ENCODE results near the gene EPHB1. TPM values are rescaled to one million over a fixed set of nuclear protein-coding genes. Genes with fewer than 3 reads are reported as not detected.

Gene EPHB1
- total RNA-seq, 1 experiment from 2014 or later, result 0.86 TPM

DNA sequence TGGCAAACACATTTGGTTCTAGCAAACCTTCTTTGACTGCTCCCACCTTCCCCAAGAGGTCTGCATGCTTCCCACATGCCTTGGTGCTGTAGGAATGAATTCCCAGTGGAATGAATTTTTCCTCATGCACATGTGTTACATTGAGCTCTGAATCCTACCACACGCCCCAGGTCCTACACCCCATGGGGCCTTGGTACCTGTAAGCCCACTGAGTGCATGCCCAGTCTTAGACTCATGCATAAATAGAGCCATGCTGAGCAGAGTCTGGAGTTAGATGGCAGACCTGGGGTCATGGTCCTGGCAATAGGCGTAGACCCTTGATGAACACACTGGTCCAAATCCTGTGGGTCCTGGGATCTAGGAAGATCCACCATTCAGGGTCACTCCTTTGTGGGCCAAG is 81.8 kb downstream of the EPHB1 start:
- intact Hi-C loops (cut with micrococcal nuclease), result no loop called here
- H3K4me1 ChIP-seq (ENCODE audit: control insufficient read depth in 1 of 2, insufficient read depth in 2 of 2, low read length in 2 of 2), result no peaks in the 10 kb centered on the region
- no peaks in the 10 kb centered on the region for H3K9me3 ChIP-seq (ENCODE audit: control insufficient read depth in 1 of 2, insufficient read depth in 1 of 2, low read depth in 1 of 2, low read length in 2 of 2)
- H3K4me2 ChIP-seq (ENCODE audit: low read length), result no peak overlapping the region
- CTCF ChIA-PET, result no interaction called here
- no peaks in the 10 kb centered on the region for H3K36me3 ChIP-seq (ENCODE audit: control insufficient read depth in 1 of 2, insufficient read depth in 2 of 2, low read length in 2 of 2)
- no peaks in the 10 kb centered on the region for H3K79me2 ChIP-seq (ENCODE audit: insufficient read depth, low read length)
- BruUV-seq (replicated peaks), result no TSS peak
- DNase-seq (ENCODE audit: low read depth, low spot score) (no peak), ATAC-seq (no peak)
- H2AFZ ChIP-seq (ENCODE audit: low read depth, low read length, poor library complexity, severe bottlenecking), result no peak overlapping the region
- no peaks in the 10 kb centered on the region for H4K20me1 ChIP-seq (ENCODE audit: insufficient read depth)
- no peak overlapping the region for H3K9ac ChIP-seq (ENCODE audit: low read length)
- H3K4me3 ChIP-seq (replicated peaks in 1 of 2; ENCODE audit: low read depth in 1 of 2, low read length in 2 of 2), result no peak overlapping the region
- POLR2A ChIA-PET, result no interaction called here
- no peaks in the 10 kb centered on the region for H3K9me2 ChIP-seq (ENCODE audit: insufficient read depth)
- H3K27me3 ChIP-seq (ENCODE audit: insufficient read depth, low read length), result peaks cover 56% of the 10 kb centered on the region
- H3K27ac ChIP-seq (ENCODE audit: low read depth, low read length), result no peak overlapping the region
- RAD21 ChIA-PET (ENCODE audit: low non-redundant PET in 1 of 2, low total read pairs in 2 of 2, uncharacterized antibody in 2 of 2, unreplicated experiment in 2 of 2), result no interaction called here
- TF ChIP-seq CBX3 (IDR thresholded peaks at IDR 0.05; ENCODE audit: low read depth) (no peak), RAD21 (IDR thresholded peaks at IDR 0.05; ENCODE audit: low read depth) (no peak), ZNF274 (IDR thresholded peaks at IDR 0.05; ENCODE audit: low read depth, low read length) (no peak), ZFX (IDR thresholded peaks at IDR 0.05) (no peak), TCF7L2 (IDR thresholded peaks at IDR 0.05; ENCODE audit: borderline replicate concordance, extremely low read depth, insufficient read depth, insufficient read length) (no peak), EZH2phosphoT487 (IDR thresholded peaks at IDR 0.05; ENCODE audit: borderline replicate concordance) (no peak), SRF (IDR thresholded peaks at IDR 0.05; ENCODE audit: low read depth) (no peak), FOSL1 (IDR thresholded peaks at IDR 0.05; ENCODE audit: low read depth) (no peak), POLR2A (IDR thresholded peaks at IDR 0.05; ENCODE audit: borderline replicate concordance, extremely low read depth, insufficient read depth, insufficient read length) (no peak)
- TF ChIP-seq, protein P1, sequence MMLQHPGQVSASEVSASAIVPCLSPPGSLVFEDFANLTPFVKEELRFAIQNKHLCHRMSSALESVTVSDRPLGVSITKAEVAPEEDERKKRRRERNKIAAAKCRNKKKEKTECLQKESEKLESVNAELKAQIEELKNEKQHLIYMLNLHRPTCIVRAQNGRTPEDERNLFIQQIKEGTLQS (IDR thresholded peaks at IDR 0.05), result no peak
- TF ChIP-seq, protein P2, sequence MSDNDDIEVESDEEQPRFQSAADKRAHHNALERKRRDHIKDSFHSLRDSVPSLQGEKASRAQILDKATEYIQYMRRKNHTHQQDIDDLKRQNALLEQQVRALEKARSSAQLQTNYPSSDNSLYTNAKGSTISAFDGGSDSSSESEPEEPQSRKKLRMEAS (IDR thresholded peaks at IDR 0.05), result no peak
- TF ChIP-seq, protein P3, sequence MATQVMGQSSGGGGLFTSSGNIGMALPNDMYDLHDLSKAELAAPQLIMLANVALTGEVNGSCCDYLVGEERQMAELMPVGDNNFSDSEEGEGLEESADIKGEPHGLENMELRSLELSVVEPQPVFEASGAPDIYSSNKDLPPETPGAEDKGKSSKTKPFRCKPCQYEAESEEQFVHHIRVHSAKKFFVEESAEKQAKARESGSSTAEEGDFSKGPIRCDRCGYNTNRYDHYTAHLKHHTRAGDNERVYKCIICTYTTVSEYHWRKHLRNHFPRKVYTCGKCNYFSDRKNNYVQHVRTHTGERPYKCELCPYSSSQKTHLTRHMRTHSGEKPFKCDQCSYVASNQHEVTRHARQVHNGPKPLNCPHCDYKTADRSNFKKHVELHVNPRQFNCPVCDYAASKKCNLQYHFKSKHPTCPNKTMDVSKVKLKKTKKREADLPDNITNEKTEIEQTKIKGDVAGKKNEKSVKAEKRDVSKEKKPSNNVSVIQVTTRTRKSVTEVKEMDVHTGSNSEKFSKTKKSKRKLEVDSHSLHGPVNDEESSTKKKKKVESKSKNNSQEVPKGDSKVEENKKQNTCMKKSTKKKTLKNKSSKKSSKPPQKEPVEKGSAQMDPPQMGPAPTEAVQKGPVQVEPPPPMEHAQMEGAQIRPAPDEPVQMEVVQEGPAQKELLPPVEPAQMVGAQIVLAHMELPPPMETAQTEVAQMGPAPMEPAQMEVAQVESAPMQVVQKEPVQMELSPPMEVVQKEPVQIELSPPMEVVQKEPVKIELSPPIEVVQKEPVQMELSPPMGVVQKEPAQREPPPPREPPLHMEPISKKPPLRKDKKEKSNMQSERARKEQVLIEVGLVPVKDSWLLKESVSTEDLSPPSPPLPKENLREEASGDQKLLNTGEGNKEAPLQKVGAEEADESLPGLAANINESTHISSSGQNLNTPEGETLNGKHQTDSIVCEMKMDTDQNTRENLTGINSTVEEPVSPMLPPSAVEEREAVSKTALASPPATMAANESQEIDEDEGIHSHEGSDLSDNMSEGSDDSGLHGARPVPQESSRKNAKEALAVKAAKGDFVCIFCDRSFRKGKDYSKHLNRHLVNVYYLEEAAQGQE (IDR thresholded peaks at IDR 0.05; ENCODE audit: low read depth), result no peak

Measured in HCT116 (cell line).